Right atrium auricular region (tissue), 2 donors: ENCODE data around the gene TRIM72. TPM values are rescaled to one million over a fixed set of nuclear protein-coding genes. Genes with fewer than 3 reads are reported as not detected.
A peak's percentile ranks its signal among the peaks of the same experiment; 100 is the strongest.

Source experiments
- DNase-seq: peaks from one replicate; pipeline ENCODE4 v3.0.0-alpha.2; 2019; ENCODE audit warnings: low spot score
- H3K27ac ChIP-seq, 2 donors: fragments of 200-600 bp; sonication (generic); 1 replicate in 1 of 2; 2 replicates in 1 of 2; pipeline ENCODE4 v1.5.1; 2016 to 2019
- H3K27me3 ChIP-seq, 2 donors: fragments of 200-600 bp; sonication (generic); one replicate each; pipeline versions ENCODE4 v1.5.1 to v1.6.0; 2017 to 2019
- H3K36me3 ChIP-seq: fragments of 200-600 bp; sonication (generic); one replicate; pipeline ENCODE4 v1.5.1; 2016
- H3K4me1 ChIP-seq, 2 donors: fragments of 200-600 bp; sonication (generic); one replicate each; pipeline versions ENCODE4 v1.5.1 to v1.6.0; 2017 to 2019
- H3K4me3 ChIP-seq, 2 donors: fragments of 200-600 bp; sonication (generic); 1 replicate in 1 of 2; 2 replicates in 1 of 2; pipeline ENCODE4 v1.5.1; 2017 to 2019; ENCODE audit warnings: mild to moderate bottlenecking in 1 of 2, moderate library complexity in 1 of 2
- H3K9me3 ChIP-seq, 2 donors: fragments of 200-600 bp; sonication (generic); one replicate each; pipeline ENCODE4 v1.5.1; 2019
- CTCF ChIP-seq, 2 donors: fragments of 200-600 bp; sonication (generic); IDR thresholded peaks; one replicate each; pipeline ENCODE4 v1.5.1; 2019; ENCODE audit warnings: antibody characterized with exemption in 2 of 2
- total RNA-seq, 2 donors: library from RNA; depleted of rRNA; stranded (reverse); fragments of >200 nt; gene quantifications; one replicate each; pipeline ENCODE4 v1.1.0, GENCODE V29; 2016

The TRIM72 gene
- total RNA-seq, 2 donors from 2014 or later: 0.04 to 0.11 TPM

GRCh38 chr16:31217136-31217530, 3.2 kb downstream of the TRIM72 start:
- no peaks in the 10 kb centered on the region for H3K36me3 ChIP-seq
- no peak for DNase-seq
- H3K27ac ChIP-seq: no peak overlapping the region
- peak overlapping the region in 1 of 2 donors; percentile 57 for H3K4me3 ChIP-seq
- H3K9me3 ChIP-seq: no peaks in the 10 kb centered on the region
- H3K4me1 ChIP-seq: peaks cover 0 to 29% of the 10 kb centered on the region in 2 donors
- no peak for TF ChIP-seq CTCF (IDR thresholded peaks at IDR 0.05)
- H3K27me3 ChIP-seq: peaks cover 0 to 12% of the 10 kb centered on the region in 2 donors

GRCh38 chr16:31219154-31219741, 5.3 kb downstream of the TRIM72 start:
- no peak for DNase-seq
- Histone ChIP-seq H3K4me3 (no peak overlapping the region), H3K27me3 (peaks cover 0 to 12% of the 10 kb centered on the region in 2 donors), H3K36me3 (no peaks in the 10 kb centered on the region), H3K4me1 (peaks cover 0 to 29% of the 10 kb centered on the region in 2 donors), H3K9me3 (no peaks in the 10 kb centered on the region), H3K27ac (no peak overlapping the region)
- no peak for TF ChIP-seq CTCF (IDR thresholded peaks at IDR 0.05)

GRCh38 chr16:31221357-31222160, 7.6 kb downstream of the TRIM72 start:
- Histone ChIP-seq H3K9me3 (no peaks in the 10 kb centered on the region), H3K36me3 (no peaks in the 10 kb centered on the region), H3K27me3 (peaks cover 0 to 6% of the 10 kb centered on the region in 2 donors), H3K27ac (no peak overlapping the region), H3K4me1 (peaks cover 0 to 7% of the 10 kb centered on the region in 2 donors), H3K4me3 (no peak overlapping the region)
- no peak for DNase-seq
- TF ChIP-seq CTCF (IDR thresholded peaks at IDR 0.05): no peak

- DNase-seq: no peak
- Histone ChIP-seq H3K4me1 (no peaks in the 10 kb centered on the region), H3K27ac (no peak overlapping the region), H3K27me3 (no peaks in the 10 kb centered on the region), H3K4me3 (no peak overlapping the region), H3K36me3 (no peaks in the 10 kb centered on the region), H3K9me3 (no peaks in the 10 kb centered on the region)
- no peak for TF ChIP-seq CTCF (IDR thresholded peaks at IDR 0.05)
These were observed 9.1 kb downstream of the TRIM72 start for GRCh38 chr16:31223044-31223443.

GRCh38 chr16:31224092-31224955, 10.4 kb downstream of the TRIM72 start:
- TF ChIP-seq CTCF (IDR thresholded peaks at IDR 0.05): no peak
- no peaks in the 10 kb centered on the region for H3K4me1 ChIP-seq
- no peak overlapping the region for H3K4me3 ChIP-seq
- DNase-seq: no peak
- no peaks in the 10 kb centered on the region for H3K9me3 ChIP-seq
- H3K36me3 ChIP-seq: no peaks in the 10 kb centered on the region
- H3K27ac ChIP-seq: no peak overlapping the region
- H3K27me3 ChIP-seq: no peaks in the 10 kb centered on the region
